Pancreas (tissue), 10 donors: ENCODE results near the gene ZBTB7A. TPM values are rescaled to one million over a fixed set of nuclear protein-coding genes. Genes with fewer than 3 reads are reported as not detected.
A peak's percentile ranks its signal among the peaks of the same experiment; 100 is the strongest.

Experiments
- ATAC-seq, 4 donors: fragments of 200-7000 bp; cut with Tn5 transposase; one replicate each; pipeline versions ENCODE4 v1.8.0 to v1.9.1; 2020; ENCODE audit warnings: mild to moderate bottlenecking in 4 of 4, moderate library complexity in 4 of 4
- DNase-seq, 6 donors: peaks; one replicate each; pipeline ENCODE4 v3.0.0-alpha.2; 2020
- FAIRE-seq: peaks from 2 replicates; lab custom pipeline; 2012; peaks lifted over from hg19 to GRCh38; lab: Jason Lieb, UNC
- H3K27ac ChIP-seq, 4 donors: fragments of 200-600 bp; sonication (generic); 1 replicate in 3 of 4; 2 replicates in 1 of 4; pipeline versions ENCODE4 v1.5.0 to v1.8.0; 2020
- H3K27me3 ChIP-seq, 4 donors: fragments of 200-600 bp; one replicate each; pipeline ENCODE4 v1.8.0; 2021
- H3K36me3 ChIP-seq, 3 donors: fragments of 200-600 bp; sonication (generic) in 1 of 3; one replicate each; pipeline versions ENCODE4 v1.5.0 to v1.8.0; 2020 to 2021
- H3K4me1 ChIP-seq, 3 donors: fragments of 200-600 bp; one replicate each; pipeline ENCODE4 v1.8.0; 2021
- H3K4me3 ChIP-seq, 4 donors: fragments of 200-600 bp; sonication (generic) in 2 of 4; one replicate each; pipeline versions ENCODE4 v1.5.0 to v1.8.0; 2020 to 2021
- H3K9me3 ChIP-seq, 4 donors: fragments of 200-600 bp; one replicate each; pipeline ENCODE4 v1.8.0; 2021
- WGBS, 2 donors: extraction: QIAGEN DNeasy Blood & Tissue Kit; methylation state at CpG; one replicate each; pipeline ENCODE4 v1.1.7; 2013; 5-methylcytosine and 5-hydroxymethylcytosine counted together
- intact Hi-C, 3 donors: fragments of 100-400 bp; cut with DNase I; formaldehyde crosslinking; loops; one replicate each; pipeline versions ENCODE4 v1.11.1 to v1.14.2; 2022
- polyA plus RNA-seq, 2 donors: library from polyadenylated mRNA; stranded (reverse); fragments of 200-250 nt; gene quantifications; one replicate each; pipeline ENCODE4 v1.2.3, GENCODE V29; 2013
- total RNA-seq, 6 donors: library from RNA; stranded (reverse); fragmentation: NEBNext Ultra II Directional in 4 of 6; extraction: Animal tissue kit (Norgen Biotek cat#: 25700) in 4 of 6; gene quantifications; one replicate each; pipeline versions ENCODE4 v1.2.1 to v1.2.4, GENCODE V29; 2021 to 2023
- TF ChIP-seq, protein P1 (sequence below), 4 donors: fragments of 200-600 bp; sonication (generic) in 3 of 4; IDR thresholded peaks; one replicate each; pipeline versions ENCODE4 v1.5.0 to v1.8.0; 2021; ENCODE audit warnings: antibody characterized with exemption in 4 of 4
- donor health status: healthy with polysubstance abuse.
- donor health status: DM: no; HTN: no; CAD: no; lungs with moderate emphysema.
- donor health status: DM: no; HTN: no; CAD: no.
- donor health status: control.
- donor health status: control.
- donor health status: Bipolar disorder and iron deficiency.
- donor health status: DM: yes; HTN: yes; CAD: no.
- donor health status: DM: no; HTN: no; CAD: no.
- donor health status: DM: no; HTN: no; CAD: no.
- donor health status: DM: yes; HTN: yes; CAD: no.

Gene ZBTB7A
- total and polyA plus RNA-seq, 8 donors = 6.1 to 25.0 (median 13.2) TPM

DNA sequence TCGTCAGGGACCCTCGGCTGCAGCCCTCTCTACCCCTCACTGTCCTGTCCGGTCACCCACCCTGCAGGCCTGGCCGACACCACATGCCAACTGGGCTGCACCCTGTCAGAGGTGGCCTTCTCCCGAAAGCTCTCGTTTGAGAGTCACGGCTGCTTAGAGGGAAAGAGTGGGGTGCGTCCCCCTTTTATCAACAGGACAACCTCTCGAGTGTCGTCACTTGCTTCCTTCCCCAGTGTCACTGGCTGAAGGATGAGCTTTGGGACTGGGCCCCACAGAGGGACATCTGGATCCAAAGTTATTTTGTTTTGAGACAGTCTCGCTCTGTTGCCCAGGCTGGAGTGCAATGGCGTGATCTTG, 28.8 kb upstream of the ZBTB7A start:
- Histone ChIP-seq H3K4me1 (no peaks in the 10 kb centered on the region), H3K9me3 (no peaks in the 10 kb centered on the region), H3K27me3 (no peaks in the 10 kb centered on the region), H3K36me3 (peaks cover 0 to 12% (median 9%) of the 10 kb centered on the region in 3 donors), H3K4me3 (no peak overlapping the region), H3K27ac (no peak overlapping the region)
- intact Hi-C loops = no loop called here
- FAIRE-seq (no peak), DNase-seq (peak in 1 of 6 donors; percentile 63), ATAC-seq (no peak)
- WGBS, 2 donors = 95 to 96% methylated on average over 12 of the region's 12 CpGs
- TF ChIP-seq, protein P1, sequence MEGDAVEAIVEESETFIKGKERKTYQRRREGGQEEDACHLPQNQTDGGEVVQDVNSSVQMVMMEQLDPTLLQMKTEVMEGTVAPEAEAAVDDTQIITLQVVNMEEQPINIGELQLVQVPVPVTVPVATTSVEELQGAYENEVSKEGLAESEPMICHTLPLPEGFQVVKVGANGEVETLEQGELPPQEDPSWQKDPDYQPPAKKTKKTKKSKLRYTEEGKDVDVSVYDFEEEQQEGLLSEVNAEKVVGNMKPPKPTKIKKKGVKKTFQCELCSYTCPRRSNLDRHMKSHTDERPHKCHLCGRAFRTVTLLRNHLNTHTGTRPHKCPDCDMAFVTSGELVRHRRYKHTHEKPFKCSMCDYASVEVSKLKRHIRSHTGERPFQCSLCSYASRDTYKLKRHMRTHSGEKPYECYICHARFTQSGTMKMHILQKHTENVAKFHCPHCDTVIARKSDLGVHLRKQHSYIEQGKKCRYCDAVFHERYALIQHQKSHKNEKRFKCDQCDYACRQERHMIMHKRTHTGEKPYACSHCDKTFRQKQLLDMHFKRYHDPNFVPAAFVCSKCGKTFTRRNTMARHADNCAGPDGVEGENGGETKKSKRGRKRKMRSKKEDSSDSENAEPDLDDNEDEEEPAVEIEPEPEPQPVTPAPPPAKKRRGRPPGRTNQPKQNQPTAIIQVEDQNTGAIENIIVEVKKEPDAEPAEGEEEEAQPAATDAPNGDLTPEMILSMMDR (IDR thresholded peaks at IDR 0.05) = no peak

DNA sequence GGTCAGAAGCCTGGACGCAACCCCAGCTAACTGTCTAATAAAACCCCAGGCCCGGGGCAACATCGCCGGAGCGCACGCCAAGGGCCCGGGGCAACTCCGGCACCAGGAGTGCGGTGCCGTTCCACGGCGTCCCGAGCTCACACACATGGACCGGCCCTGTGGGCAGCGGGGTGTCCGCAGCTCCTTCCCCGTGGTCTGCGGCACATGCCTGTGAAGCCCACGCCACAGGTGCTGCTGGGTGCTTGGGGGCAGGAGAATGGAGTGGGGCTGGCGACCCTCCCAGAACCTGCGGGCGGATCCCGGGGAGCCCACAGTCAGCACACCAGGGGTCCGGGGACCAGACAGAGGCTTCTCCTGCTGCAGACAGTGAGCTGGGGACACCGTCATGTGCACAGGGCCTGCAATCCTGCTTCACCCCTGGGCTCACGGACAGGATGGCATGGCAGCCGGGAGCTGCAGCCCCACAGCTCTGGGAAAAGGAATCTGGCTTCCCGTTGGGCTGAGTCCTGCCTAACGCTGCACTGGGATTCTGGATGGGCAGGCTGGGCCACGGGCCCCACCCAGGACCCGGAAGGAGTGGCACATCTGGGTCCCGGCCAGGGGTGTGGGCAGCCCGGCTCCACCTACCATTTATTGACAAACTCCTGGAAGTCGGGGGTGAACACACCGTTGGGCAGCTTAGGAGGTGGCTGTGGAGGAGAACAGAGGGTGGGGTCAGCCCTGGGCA, 28.2 kb upstream of the ZBTB7A start:
- no peak overlapping the region for H3K4me3 ChIP-seq
- H3K36me3 ChIP-seq = peaks cover 0 to 13% (median 9%) of the 10 kb centered on the region in 3 donors
- peak in 2 of 4 donors; percentile 22 to 45 for ATAC-seq
- FAIRE-seq = no peak
- TF ChIP-seq, protein P1 (IDR thresholded peaks at IDR 0.05) = no peak
- peak in 1 of 6 donors; percentile 68 for DNase-seq
- no peaks in the 10 kb centered on the region for H3K27me3 ChIP-seq
- intact Hi-C loops = no loop called here
- 94 to 95% methylated on average over 33 to 35 of the region's 35 CpGs for WGBS, 2 donors
- no peaks in the 10 kb centered on the region for H3K4me1 ChIP-seq
- no peaks in the 10 kb centered on the region for H3K9me3 ChIP-seq
- H3K27ac ChIP-seq = no peak overlapping the region

DNA sequence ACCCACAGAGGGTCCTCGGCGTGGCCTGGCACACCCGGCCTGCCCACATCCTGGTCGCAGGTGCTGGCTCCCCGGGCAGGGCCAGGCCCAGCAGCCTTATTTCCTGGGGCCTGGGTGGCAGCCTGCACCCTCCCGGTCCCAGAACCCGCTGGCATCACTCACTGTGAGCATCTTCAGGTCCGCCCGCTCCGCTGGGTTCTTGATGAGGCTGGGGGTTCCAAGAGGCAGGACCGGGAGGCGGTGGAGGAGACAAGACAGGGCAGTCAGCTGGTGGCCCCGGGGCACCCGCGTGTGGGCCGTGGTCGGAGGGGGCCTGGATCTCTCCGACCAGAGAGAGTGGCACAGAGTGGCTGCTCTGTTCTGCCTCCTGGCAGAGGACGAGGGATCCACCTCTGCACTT, 27.6 kb upstream of the ZBTB7A start:
- DNase-seq (peak in 1 of 6 donors; percentile 70), FAIRE-seq (no peak), ATAC-seq (no peak)
- TF ChIP-seq, protein P1 (IDR thresholded peaks at IDR 0.05) = no peak
- no peaks in the 10 kb centered on the region for H3K4me1 ChIP-seq
- H3K27me3 ChIP-seq = no peaks in the 10 kb centered on the region
- intact Hi-C loops = no loop called here
- H3K27ac ChIP-seq = no peak overlapping the region
- no peaks in the 10 kb centered on the region for H3K9me3 ChIP-seq
- H3K36me3 ChIP-seq = peaks cover 0 to 14% (median 6%) of the 10 kb centered on the region in 3 donors
- 96% methylated on average over 19 of the region's 19 CpGs for WGBS, 2 donors
- H3K4me3 ChIP-seq = no peak overlapping the region

DNA sequence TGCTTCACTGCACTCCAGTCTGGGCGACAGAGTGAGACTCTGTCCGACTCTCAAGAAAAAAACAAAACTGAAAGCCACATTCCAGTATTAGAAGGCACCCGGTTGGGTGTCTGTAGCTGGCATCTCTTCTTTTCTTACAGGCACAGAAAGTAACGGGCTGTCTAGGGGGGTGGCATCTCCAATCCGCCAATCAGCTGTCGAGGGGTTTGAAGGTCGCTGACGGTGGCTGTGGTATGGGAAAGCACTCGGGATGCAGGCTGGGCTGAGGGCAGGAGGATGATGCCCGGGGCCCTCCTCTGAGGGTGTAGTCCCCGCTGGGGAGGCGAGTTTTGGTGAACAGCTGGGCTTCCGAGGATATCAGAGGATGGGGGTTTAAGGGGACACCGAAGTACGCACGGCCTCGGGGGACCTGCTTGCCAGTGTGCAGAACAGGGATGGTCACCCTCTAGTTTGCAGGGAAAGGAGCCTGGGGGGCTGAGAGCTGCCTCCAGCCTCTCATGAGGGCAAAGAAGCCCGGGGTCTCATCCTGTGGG, 27.0 kb upstream of the ZBTB7A start:
- Histone ChIP-seq H3K9me3 (no peaks in the 10 kb centered on the region), H3K27ac (no peak overlapping the region), H3K4me3 (no peak overlapping the region), H3K4me1 (no peaks in the 10 kb centered on the region), H3K27me3 (no peaks in the 10 kb centered on the region), H3K36me3 (peaks cover 0 to 9% (median 4%) of the 10 kb centered on the region in 3 donors)
- DNase-seq (no peak), ATAC-seq (no peak), FAIRE-seq (no peak)
- intact Hi-C loops = no loop called here
- 93 to 94% methylated on average over 18 of the region's 18 CpGs for WGBS, 2 donors
- TF ChIP-seq, protein P1 (IDR thresholded peaks at IDR 0.05) = no peak
